ENCODE results near the gene DOCK4.

DNA sequence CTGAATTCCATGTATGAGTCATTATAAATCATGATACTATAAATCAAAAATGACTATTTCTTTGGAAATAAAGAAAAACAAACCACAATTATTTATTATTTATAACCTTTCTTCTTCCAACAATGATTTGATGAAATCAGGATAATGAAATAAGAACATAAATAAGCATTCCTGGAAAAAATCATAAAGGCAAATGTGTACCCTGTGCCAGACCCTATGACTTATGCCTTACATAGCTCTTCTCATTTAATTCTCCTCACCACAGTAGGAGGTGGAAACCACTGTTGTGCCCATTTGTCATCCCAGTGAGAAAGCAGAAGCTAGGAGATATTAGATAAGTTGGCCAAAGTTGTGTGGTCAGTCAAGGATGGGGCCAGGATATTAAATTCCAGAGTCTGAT lies 255.1 kb downstream of the DOCK4 start:
- TF ChIP-seq, protein P1, sequence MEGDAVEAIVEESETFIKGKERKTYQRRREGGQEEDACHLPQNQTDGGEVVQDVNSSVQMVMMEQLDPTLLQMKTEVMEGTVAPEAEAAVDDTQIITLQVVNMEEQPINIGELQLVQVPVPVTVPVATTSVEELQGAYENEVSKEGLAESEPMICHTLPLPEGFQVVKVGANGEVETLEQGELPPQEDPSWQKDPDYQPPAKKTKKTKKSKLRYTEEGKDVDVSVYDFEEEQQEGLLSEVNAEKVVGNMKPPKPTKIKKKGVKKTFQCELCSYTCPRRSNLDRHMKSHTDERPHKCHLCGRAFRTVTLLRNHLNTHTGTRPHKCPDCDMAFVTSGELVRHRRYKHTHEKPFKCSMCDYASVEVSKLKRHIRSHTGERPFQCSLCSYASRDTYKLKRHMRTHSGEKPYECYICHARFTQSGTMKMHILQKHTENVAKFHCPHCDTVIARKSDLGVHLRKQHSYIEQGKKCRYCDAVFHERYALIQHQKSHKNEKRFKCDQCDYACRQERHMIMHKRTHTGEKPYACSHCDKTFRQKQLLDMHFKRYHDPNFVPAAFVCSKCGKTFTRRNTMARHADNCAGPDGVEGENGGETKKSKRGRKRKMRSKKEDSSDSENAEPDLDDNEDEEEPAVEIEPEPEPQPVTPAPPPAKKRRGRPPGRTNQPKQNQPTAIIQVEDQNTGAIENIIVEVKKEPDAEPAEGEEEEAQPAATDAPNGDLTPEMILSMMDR (IDR thresholded peaks at IDR 0.05; ENCODE audit: insufficient read depth, low read depth, low read length) = no peak
- no peak for TF ChIP-seq EZH2 (IDR thresholded peaks at IDR 0.05; ENCODE audit: insufficient read depth, low read length)
